Erythroblast (primary cell): Measurements from ENCODE around the gene LSM14B.

Source experiments
- GATA1 ChIP-seq: IDR thresholded peaks from 2 replicates; pipeline ENCODE4 v1.6.1; 2011; ENCODE audit warnings: low read depth, mild to moderate bottlenecking, control low read depth, low read length, moderate library complexity
- POLR2A ChIP-seq: IDR thresholded peaks from 2 replicates; pipeline ENCODE4 v1.6.1; 2011; ENCODE audit warnings: mild to moderate bottlenecking, low read length

GRCh38 chr20:62155428-62156253 lies 33.4 kb downstream of the LSM14B start:
- TF ChIP-seq POLR2A (no peak), GATA1 (no peak)
